ENCODE data around the gene TAF1. TPM values are rescaled to one million over a fixed set of nuclear protein-coding genes. Genes with fewer than 3 reads are reported as not detected.

The TAF1 gene
- total and polyA plus RNA-seq, 9 of the 15 experiments (the other 6 are each of a cell fraction or from before 2014, with no cell fraction given): 6.4 to 45.1 (median 38.1) TPM

- TF ChIP-seq CEBPG (CRISPR knock-in tag; IDR thresholded peaks at IDR 0.05) (no peak), CEBPG (tag; conservative IDR thresholded peaks at IDR 0.05 in 1 of 2, IDR thresholded peaks at IDR 0.05 in 1 of 2) (no peak), ZC3H4 (CRISPR knock-in tag; IDR thresholded peaks at IDR 0.05; ENCODE audit: borderline replicate concordance) (no peak), BDP1 (IDR thresholded peaks at IDR 0.05; ENCODE audit: insufficient read depth, insufficient read length) (no peak), PHF8 (IDR thresholded peaks at IDR 0.05; ENCODE audit: borderline replicate concordance, low read length) (no peak), ZNF347 (CRISPR knock-in tag; IDR thresholded peaks at IDR 0.05; ENCODE audit: low read depth) (no peak), HES1 (IDR thresholded peaks at IDR 0.05; ENCODE audit: low read depth) (0 out of 2 replicates have a peak, but pooled peaks have one; percentile 44), NCOA6 (IDR thresholded peaks at IDR 0.05) (no peak), ZFP1 (CRISPR knock-in tag; IDR thresholded peaks at IDR 0.05) (no peak), ZNF3 (CRISPR knock-in tag; IDR thresholded peaks at IDR 0.05) (no peak), VEZF1 (CRISPR knock-in tag; IDR thresholded peaks at IDR 0.05) (peak; percentile 35; the same call in 1 of the 2 replicates), MCM7 (IDR thresholded peaks at IDR 0.05) (no peak), EP300 (IDR thresholded peaks at IDR 0.05; ENCODE audit: low read length) (peak; percentile 94), TSHZ1 (CRISPR knock-in tag; IDR thresholded peaks at IDR 0.05) (no peak), ZNF316 (IDR thresholded peaks at IDR 0.05) (no peak), ZNF740 (CRISPR knock-in tag; IDR thresholded peaks at IDR 0.05) (no peak), ZNF740 (tag; IDR thresholded peaks at IDR 0.05) (no peak), FOXO4 (CRISPR knock-in tag; IDR thresholded peaks at IDR 0.05) (no peak)
Measured at GRCh38 chrX:71450433-71451106, 84.4 kb downstream of the TAF1 start (continued).

Measured in K562 (cell line).